GM12878 (cell line): ENCODE data around the gene GABBR2. TPM values are rescaled to one million over a fixed set of nuclear protein-coding genes. Genes with fewer than 3 reads are reported as not detected.

Experiments
- ATAC-seq: fragments of 200-7000 bp; cut with Tn5 transposase; 3 replicates; pipeline ENCODE4 v1.9.1; 2020; ENCODE audit warnings: mild to moderate bottlenecking, moderate library complexity
- BruUV-seq: library from RNA; stranded (reverse); fragments of 400-500 nt; replicated peaks from 2 replicates; lab custom pipeline; 2021; lab: Mats Ljungman, UMichigan
- CTCF ChIA-PET: fragments of 300-600 bp; sonication (Branson Sonifier 250); formaldehyde crosslinking; extraction: SDS; loops from one replicate; lab custom pipeline; 2021; ENCODE audit warnings: inconsistent platforms; lab: Yijun Ruan, JAX
- POLR2A ChIA-PET: fragments of 350-600 bp; formaldehyde crosslinking; extraction: SDS; loops from one replicate; lab custom pipeline; 2021; ENCODE audit warnings: inconsistent platforms; lab: Charles Lee
- RAD21 ChIA-PET: fragments of 300-600 bp; sonication (Branson Sonifier 250); formaldehyde crosslinking; loops from one replicate; lab custom pipeline; 2023; ENCODE audit warnings: antibody characterized with exemption; ENCODE audit not compliant: unreplicated experiment; lab: Charles Lee
- SMC1A ChIA-PET: fragments of 300-600 bp; sonication (Branson Sonifier 250); formaldehyde crosslinking; loops from one replicate; lab custom pipeline; 2023; ENCODE audit not compliant: unreplicated experiment, uncharacterized antibody; lab: Charles Lee
- DNase-seq: peaks from one replicate; pipeline ENCODE4 v3.0.0-alpha.2; 2011; ENCODE audit warnings: low read depth, low spot score
- FAIRE-seq: peaks from 3 replicates; lab custom pipeline; 2011; peaks lifted over from hg19 to GRCh38; lab: Jason Lieb, UNC
- H2AFZ ChIP-seq: 2 replicates; pipeline ENCODE4 v1.6.0; 2011; ENCODE audit warnings: low read depth, low read length, control low read depth; ENCODE audit not compliant: control insufficient read depth
- H3K27ac ChIP-seq: 2 replicates; pipeline ENCODE4 v1.5.1; 2011; ENCODE audit warnings: control low read depth; ENCODE audit not compliant: control insufficient read depth, insufficient read depth
- H3K27me3 ChIP-seq, 2 experiments: replicated peaks in 1 of 2; 2 replicates each; pipeline versions ENCODE4 v1.6.0 to v1.6.1; 2011; ENCODE audit warnings: low read length in 1 of 2; ENCODE audit not compliant: control insufficient read depth in 2 of 2, insufficient read depth in 2 of 2
- H3K36me3 ChIP-seq, 2 experiments: 2 replicates each; pipeline ENCODE4 v1.5.1; 2011; ENCODE audit warnings: low read length in 1 of 2; ENCODE audit not compliant: control insufficient read depth in 2 of 2, insufficient read depth in 2 of 2
- H3K4me1 ChIP-seq: 2 replicates; pipeline ENCODE4 v1.6.1; 2011; ENCODE audit warnings: mild to moderate bottlenecking, low read length, moderate library complexity, mixed read lengths; ENCODE audit not compliant: control insufficient read depth, insufficient read depth
- H3K4me2 ChIP-seq: 2 replicates; pipeline ENCODE4 v1.6.0; 2011; ENCODE audit warnings: control low read depth; ENCODE audit not compliant: control insufficient read depth, insufficient read depth
- H3K4me3 ChIP-seq: fragments of 200-600 bp; sonication (generic); 2 replicates; pipeline ENCODE4 v1.5.1; 2016
- H3K79me2 ChIP-seq: 2 replicates; pipeline ENCODE4 v1.6.0; 2011; ENCODE audit warnings: low read length; ENCODE audit not compliant: control insufficient read depth, insufficient read depth
- H3K9ac ChIP-seq: 2 replicates; pipeline ENCODE4 v1.8.0; 2011; ENCODE audit warnings: low read length, control low read depth, mixed read lengths; ENCODE audit not compliant: control insufficient read depth, insufficient read depth
- H3K9me3 ChIP-seq: replicated peaks from 3 replicates; pipeline ENCODE4 v1.5.1; 2011; ENCODE audit warnings: mild to moderate bottlenecking, low read length; ENCODE audit not compliant: control insufficient read depth, insufficient read depth
- H4K20me1 ChIP-seq: 2 replicates; pipeline ENCODE4 v1.6.0; 2011; ENCODE audit not compliant: control insufficient read depth, insufficient read depth
- DPF2 ChIP-seq: fragments of 450-650 bp; IDR thresholded peaks from 2 replicates; pipeline ENCODE4 v1.6.1; 2017; ENCODE audit warnings: mild to moderate bottlenecking
- IRF4 ChIP-seq: IDR thresholded peaks from 2 replicates; pipeline ENCODE4 v1.6.1; 2011; ENCODE audit warnings: low read depth, low read length
- ZNF622 ChIP-seq: fragments of 450-650 bp; IDR thresholded peaks from 2 replicates; pipeline ENCODE4 v1.6.1; 2017; ENCODE audit warnings: mild to moderate bottlenecking, inconsistent platforms
- WGBS: methylation state at CpG from one replicate; pipeline ENCODE4 v1.1.6; 2016; ENCODE audit warnings: low lambda C conversion rate; ENCODE audit not compliant: insufficient replicate concordance, insufficient coverage; ENCODE audit errors: missing lambda C conversion rate; 5-methylcytosine and 5-hydroxymethylcytosine counted together
- in situ Hi-C: fragments of 300-500 bp; cut with MboI; formaldehyde crosslinking; loops from 9 replicates; pipeline ENCODE4 v1.14.3; 2018; ENCODE audit warnings: mixed read lengths
- intact Hi-C: fragments of 100-400 bp; cut with micrococcal nuclease; formaldehyde crosslinking; loops from one replicate; pipeline ENCODE4 v1.14.2; 2022; ENCODE audit not compliant: unreplicated experiment
- polyA plus RNA-seq, 11 experiments: library from polyadenylated mRNA; depleted of rRNA in 4 of 11; unstranded in 6 of 11; stranded (reverse) in 5 of 11; fragments of >200 nt; fragmentation: Nextera tagmentation in 4 of 11; fragmentation: Illumina TruSeq in 1 of 11; extraction: Ambion mirVana in 4 of 11; extraction: Trizol in 1 of 11; gene quantifications; 1 replicate in 1 of 11; 2 replicates in 10 of 11; pipeline versions ENCODE4 v1.2.1 to v1.2.3, GENCODE V29; 2011 to 2016; ENCODE audit warnings: inconsistent platforms in 2 of 11, missing spikeins in 2 of 11, low read depth in 1 of 11
- total RNA-seq, 4 experiments: library from RNA; depleted of rRNA in 3 of 4; stranded (reverse); fragments of >200 nt in 3 of 4; fragmentation: Illumina TruSeq in 1 of 4; extraction: Trizol in 1 of 4; gene quantifications; 2 replicates each; pipeline versions ENCODE4 v1.2.1 to v1.2.3, GENCODE V29; 2013 to 2021
- TF ChIP-seq, protein P1 (sequence below): IDR thresholded peaks from 2 replicates; pipeline ENCODE4 v1.6.1; 2011; ENCODE audit warnings: mild to moderate bottlenecking, low read depth, low read length, moderate library complexity; ENCODE audit not compliant: insufficient replicate concordance

Gene GABBR2
- total and polyA plus RNA-seq, 10 of the 15 experiments (the other 5 are each of a cell fraction or from before 2014, with no cell fraction given) = 0.02 to 2.2 (median 0.06) TPM; not detected in 2

DNA sequence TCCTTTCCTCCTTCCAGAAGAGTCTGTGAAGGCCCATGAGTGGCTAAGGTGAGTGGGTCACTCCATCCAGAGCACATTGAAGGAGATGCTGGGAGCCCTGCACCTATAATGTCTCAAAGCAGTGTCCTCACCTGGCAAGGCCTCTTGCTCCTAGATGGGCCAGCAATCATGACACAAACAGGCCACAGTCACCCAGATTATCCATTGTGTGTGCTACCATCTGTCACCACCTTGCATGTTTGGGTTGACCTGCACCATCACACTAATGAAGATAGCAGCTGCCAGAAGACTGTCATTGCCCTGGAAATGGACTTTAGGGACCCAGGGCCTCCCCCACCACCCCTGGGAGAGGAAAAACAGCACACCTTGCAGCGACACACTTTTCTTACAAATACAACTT lies 69.6 kb downstream of the GABBR2 start:
- Histone ChIP-seq H3K36me3 (no peaks in the 10 kb centered on the region), H3K79me2 (no peaks in the 10 kb centered on the region), H3K27me3 (no peaks in the 10 kb centered on the region; a peak in 1 of 4 replicates), H3K4me2 (no peak overlapping the region), H3K4me3 (no peak overlapping the region), H2AFZ (no peak overlapping the region), H3K27ac (no peak overlapping the region), H3K9me3 (no peaks in the 10 kb centered on the region), H3K4me1 (no peaks in the 10 kb centered on the region), H4K20me1 (no peaks in the 10 kb centered on the region), H3K9ac (no peak overlapping the region)
- ChIA-PET CTCF (no interaction called here), SMC1A (no interaction called here), RAD21 (no interaction called here), POLR2A (no interaction called here)
- FAIRE-seq = no peak
- no TSS peak for BruUV-seq
- TF ChIP-seq, protein P1, sequence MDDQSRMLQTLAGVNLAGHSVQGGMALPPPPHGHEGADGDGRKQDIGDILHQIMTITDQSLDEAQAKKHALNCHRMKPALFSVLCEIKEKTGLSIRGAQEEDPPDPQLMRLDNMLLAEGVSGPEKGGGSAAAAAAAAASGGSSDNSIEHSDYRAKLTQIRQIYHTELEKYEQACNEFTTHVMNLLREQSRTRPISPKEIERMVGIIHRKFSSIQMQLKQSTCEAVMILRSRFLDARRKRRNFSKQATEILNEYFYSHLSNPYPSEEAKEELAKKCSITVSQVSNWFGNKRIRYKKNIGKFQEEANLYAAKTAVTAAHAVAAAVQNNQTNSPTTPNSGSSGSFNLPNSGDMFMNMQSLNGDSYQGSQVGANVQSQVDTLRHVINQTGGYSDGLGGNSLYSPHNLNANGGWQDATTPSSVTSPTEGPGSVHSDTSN = no peak
- no peak for TF ChIP-seq DPF2
- ATAC-seq = no peak
- in situ Hi-C loops (no loop called here), intact Hi-C loops (no loop called here)
- WGBS = 0% methylated on average over 1 of the region's 1 CpG
- no peak for DNase-seq

DNA sequence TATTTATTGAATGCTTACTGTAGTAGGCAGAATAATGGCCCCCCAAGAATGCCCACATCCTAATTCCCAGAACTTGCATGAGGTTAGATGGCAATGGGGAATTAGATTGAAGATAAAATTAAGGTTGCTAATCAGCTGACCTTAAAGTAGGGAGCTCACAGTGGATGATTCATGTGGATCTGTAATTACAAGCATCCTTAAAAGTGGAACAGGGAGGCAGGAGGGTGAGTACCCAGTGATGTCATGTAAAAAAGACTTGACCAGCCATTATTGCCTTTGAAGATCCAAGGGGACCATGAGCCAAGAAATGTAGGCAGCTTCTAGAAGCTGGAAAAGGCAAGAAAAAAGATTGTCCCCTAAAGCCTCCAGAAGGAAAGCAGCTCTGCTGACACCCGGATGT lies 71.4 kb downstream of the GABBR2 start:
- no peaks in the 10 kb centered on the region for H3K36me3 ChIP-seq
- ChIA-PET CTCF (no interaction called here), SMC1A (no interaction called here)
- H3K9me3 ChIP-seq = no peaks in the 10 kb centered on the region
- no peak for FAIRE-seq
- TF ChIP-seq IRF4 (no peak), ZNF622 (no peak)
- TF ChIP-seq, all 136 proteins: peak for 0
- Histone ChIP-seq H2AFZ (no peak overlapping the region), H4K20me1 (no peaks in the 10 kb centered on the region), H3K79me2 (no peaks in the 10 kb centered on the region), H3K9ac (no peak overlapping the region), H3K4me3 (no peak overlapping the region), H3K27ac (no peak overlapping the region), H3K4me2 (no peak overlapping the region), H3K4me1 (no peaks in the 10 kb centered on the region), H3K27me3 (no peaks in the 10 kb centered on the region; a peak in 1 of 4 replicates)
- DNase-seq (no peak), ATAC-seq (no peak)
- intact Hi-C loops = no loop called here
- BruUV-seq = no TSS peak
- ChIA-PET RAD21 (no interaction called here), POLR2A (no interaction called here)
- in situ Hi-C loops = no loop called here
- 40% methylated on average over 1 of the region's 1 CpG for WGBS
